SK-N-SH (cell line): Measurements from ENCODE around the gene FBXO2.

Experiments used
- FOXJ3 ChIP-seq: sonication (generic); formaldehyde crosslinking; IDR thresholded peaks from 2 replicates; pipeline ENCODE4 v1.5.1; 2020; ENCODE audit warnings: mild to moderate bottlenecking, missing genetic modification reagents
- GATA2 ChIP-seq: sonication (generic); formaldehyde crosslinking; IDR thresholded peaks from 2 replicates; pipeline ENCODE4 v1.5.0; 2020; ENCODE audit warnings: mild to moderate bottlenecking, missing genetic modification reagents
- MEF2A ChIP-seq: IDR thresholded peaks from 2 replicates; pipeline ENCODE4 v1.4.0; 2012; ENCODE audit warnings: low read depth, borderline replicate concordance
- POLR2AphosphoS5 ChIP-seq: IDR thresholded peaks from 2 replicates; pipeline ENCODE4 v1.6.1; 2012; ENCODE audit warnings: low read depth, low read length
- RFX5 ChIP-seq: IDR thresholded peaks from 2 replicates; pipeline ENCODE4 v1.6.1; 2012; ENCODE audit warnings: mild to moderate bottlenecking, improper control_type of control experiment, low read length
- SIN3A ChIP-seq: IDR thresholded peaks from 2 replicates; pipeline ENCODE4 v1.6.1; 2012; ENCODE audit warnings: low read depth, mild to moderate bottlenecking, low read length, moderate library complexity, borderline replicate concordance
- TEAD4 ChIP-seq: IDR thresholded peaks from 2 replicates; pipeline ENCODE4 v1.4.0; 2012; ENCODE audit warnings: mild to moderate bottlenecking, borderline replicate concordance; ENCODE audit not compliant: insufficient read depth
- YY1 ChIP-seq: IDR thresholded peaks from 2 replicates; pipeline ENCODE4 v1.4.0; 2012; ENCODE audit warnings: low read depth, mild to moderate bottlenecking
- TF ChIP-seq, protein P1 (sequence below): fragments of 200-600 bp; sonication (generic); IDR thresholded peaks from 2 replicates; pipeline ENCODE4 v1.6.1; 2017; ENCODE audit warnings: antibody characterized with exemption, mild to moderate bottlenecking, moderate library complexity
- TF ChIP-seq, protein P2 (sequence below): IDR thresholded peaks from 2 replicates; pipeline ENCODE4 v1.4.0; 2012; ENCODE audit warnings: low read depth
- TF ChIP-seq, protein P3 (sequence below): IDR thresholded peaks from 2 replicates; pipeline ENCODE4 v1.6.1; 2012; ENCODE audit warnings: mild to moderate bottlenecking, low read depth, low read length, moderate library complexity
- TF ChIP-seq, protein P4 (sequence below): IDR thresholded peaks from 2 replicates; pipeline ENCODE4 v1.4.0; 2012; ENCODE audit warnings: low read depth, borderline replicate concordance

DNA sequence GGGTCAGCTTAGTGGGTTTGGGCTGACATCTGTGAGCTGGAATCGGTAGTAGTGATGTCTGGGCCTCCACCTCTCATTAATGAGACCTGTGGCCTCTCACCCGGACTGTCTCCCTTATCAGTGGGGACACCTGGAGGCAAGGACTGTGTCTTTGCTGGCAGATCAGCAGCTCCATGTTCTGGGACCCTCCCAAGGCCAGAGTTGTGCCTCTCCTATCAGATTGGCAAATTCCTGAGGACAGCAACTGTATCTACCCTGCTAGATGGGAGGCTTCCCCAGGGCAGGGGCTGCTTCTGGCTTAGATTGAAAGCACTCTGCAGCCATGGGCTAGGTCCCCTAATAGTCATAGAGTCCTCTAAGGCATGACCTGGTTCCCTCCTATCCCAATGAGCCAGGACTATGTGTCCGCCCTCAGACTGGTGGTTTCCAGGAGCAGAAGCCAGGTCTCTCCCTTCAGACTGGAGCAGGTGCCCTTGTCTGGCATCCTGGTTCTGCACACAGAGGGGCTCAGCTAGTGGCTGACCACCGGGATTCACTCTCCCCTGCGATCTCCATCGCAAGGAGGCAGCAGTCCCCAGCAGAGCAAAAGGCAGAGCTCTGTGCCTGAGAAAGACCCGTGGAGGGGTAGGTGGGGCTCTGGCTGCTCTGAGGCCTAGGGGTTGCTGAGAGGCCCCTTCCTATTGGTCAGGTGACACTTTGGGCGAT, 43.1 kb upstream of the FBXO2 start:
- TF ChIP-seq MEF2A (no peak), TEAD4 (no peak), POLR2AphosphoS5 (no peak), SIN3A (no peak), YY1 (no peak), RFX5 (no peak), GATA2 (CRISPR knock-in tag) (no peak), FOXJ3 (CRISPR knock-in tag) (no peak)
- TF ChIP-seq, protein P1, sequence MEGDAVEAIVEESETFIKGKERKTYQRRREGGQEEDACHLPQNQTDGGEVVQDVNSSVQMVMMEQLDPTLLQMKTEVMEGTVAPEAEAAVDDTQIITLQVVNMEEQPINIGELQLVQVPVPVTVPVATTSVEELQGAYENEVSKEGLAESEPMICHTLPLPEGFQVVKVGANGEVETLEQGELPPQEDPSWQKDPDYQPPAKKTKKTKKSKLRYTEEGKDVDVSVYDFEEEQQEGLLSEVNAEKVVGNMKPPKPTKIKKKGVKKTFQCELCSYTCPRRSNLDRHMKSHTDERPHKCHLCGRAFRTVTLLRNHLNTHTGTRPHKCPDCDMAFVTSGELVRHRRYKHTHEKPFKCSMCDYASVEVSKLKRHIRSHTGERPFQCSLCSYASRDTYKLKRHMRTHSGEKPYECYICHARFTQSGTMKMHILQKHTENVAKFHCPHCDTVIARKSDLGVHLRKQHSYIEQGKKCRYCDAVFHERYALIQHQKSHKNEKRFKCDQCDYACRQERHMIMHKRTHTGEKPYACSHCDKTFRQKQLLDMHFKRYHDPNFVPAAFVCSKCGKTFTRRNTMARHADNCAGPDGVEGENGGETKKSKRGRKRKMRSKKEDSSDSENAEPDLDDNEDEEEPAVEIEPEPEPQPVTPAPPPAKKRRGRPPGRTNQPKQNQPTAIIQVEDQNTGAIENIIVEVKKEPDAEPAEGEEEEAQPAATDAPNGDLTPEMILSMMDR = no peak
- TF ChIP-seq, protein P2, sequence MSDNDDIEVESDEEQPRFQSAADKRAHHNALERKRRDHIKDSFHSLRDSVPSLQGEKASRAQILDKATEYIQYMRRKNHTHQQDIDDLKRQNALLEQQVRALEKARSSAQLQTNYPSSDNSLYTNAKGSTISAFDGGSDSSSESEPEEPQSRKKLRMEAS = no peak
- TF ChIP-seq, protein P3, sequence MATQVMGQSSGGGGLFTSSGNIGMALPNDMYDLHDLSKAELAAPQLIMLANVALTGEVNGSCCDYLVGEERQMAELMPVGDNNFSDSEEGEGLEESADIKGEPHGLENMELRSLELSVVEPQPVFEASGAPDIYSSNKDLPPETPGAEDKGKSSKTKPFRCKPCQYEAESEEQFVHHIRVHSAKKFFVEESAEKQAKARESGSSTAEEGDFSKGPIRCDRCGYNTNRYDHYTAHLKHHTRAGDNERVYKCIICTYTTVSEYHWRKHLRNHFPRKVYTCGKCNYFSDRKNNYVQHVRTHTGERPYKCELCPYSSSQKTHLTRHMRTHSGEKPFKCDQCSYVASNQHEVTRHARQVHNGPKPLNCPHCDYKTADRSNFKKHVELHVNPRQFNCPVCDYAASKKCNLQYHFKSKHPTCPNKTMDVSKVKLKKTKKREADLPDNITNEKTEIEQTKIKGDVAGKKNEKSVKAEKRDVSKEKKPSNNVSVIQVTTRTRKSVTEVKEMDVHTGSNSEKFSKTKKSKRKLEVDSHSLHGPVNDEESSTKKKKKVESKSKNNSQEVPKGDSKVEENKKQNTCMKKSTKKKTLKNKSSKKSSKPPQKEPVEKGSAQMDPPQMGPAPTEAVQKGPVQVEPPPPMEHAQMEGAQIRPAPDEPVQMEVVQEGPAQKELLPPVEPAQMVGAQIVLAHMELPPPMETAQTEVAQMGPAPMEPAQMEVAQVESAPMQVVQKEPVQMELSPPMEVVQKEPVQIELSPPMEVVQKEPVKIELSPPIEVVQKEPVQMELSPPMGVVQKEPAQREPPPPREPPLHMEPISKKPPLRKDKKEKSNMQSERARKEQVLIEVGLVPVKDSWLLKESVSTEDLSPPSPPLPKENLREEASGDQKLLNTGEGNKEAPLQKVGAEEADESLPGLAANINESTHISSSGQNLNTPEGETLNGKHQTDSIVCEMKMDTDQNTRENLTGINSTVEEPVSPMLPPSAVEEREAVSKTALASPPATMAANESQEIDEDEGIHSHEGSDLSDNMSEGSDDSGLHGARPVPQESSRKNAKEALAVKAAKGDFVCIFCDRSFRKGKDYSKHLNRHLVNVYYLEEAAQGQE = no peak
- TF ChIP-seq, protein P4, sequence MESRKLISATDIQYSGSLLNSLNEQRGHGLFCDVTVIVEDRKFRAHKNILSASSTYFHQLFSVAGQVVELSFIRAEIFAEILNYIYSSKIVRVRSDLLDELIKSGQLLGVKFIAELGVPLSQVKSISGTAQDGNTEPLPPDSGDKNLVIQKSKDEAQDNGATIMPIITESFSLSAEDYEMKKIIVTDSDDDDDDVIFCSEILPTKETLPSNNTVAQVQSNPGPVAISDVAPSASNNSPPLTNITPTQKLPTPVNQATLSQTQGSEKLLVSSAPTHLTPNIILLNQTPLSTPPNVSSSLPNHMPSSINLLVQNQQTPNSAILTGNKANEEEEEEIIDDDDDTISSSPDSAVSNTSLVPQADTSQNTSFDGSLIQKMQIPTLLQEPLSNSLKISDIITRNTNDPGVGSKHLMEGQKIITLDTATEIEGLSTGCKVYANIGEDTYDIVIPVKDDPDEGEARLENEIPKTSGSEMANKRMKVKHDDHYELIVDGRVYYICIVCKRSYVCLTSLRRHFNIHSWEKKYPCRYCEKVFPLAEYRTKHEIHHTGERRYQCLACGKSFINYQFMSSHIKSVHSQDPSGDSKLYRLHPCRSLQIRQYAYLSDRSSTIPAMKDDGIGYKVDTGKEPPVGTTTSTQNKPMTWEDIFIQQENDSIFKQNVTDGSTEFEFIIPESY = no peak
